ENCODE measurements around the gene TMEM9.

DNA sequence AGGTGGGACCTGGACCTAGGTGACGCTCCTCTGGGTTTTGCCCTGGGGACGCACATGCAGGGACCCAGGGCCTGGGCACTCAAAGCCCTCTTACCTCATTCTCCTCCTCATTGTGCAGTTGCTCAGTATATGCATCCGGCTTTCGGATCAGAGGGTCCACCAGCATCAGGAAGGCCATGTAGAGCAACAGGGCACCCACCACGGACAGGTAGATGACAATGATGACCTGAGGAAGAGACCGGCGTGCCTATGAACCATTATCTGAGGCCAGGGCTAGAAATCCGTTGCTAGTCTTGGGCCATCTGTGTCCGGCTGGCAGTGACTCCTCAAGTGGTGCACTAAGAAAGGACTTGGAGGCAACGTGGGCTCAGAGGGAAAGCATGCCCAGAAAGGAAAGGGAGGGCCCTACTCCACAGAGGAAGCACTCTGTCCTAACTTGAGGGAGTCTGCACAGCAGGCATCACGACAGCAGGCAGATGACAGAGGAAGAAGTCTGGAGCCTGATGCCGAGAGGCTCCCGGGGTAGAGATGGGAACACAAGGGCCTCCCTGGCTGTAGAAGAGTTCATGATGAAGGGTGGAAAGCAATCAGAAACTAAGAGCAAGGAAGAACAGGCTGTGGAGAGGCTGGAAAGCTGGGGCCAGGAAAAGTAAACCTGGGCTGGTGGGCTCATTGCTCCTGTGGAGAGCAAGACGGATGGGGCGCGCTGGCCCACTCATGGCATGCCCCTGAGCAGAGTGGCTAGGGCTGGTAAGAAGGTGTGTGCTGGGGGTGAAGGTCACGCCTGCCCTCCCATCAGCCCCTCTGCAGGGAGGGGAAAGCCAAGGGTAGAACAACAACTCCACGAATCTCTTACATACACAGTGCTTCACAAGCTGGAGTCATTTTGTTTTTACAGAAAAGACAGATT, 10.3 kb downstream of the TMEM9 start:
- no peak for TF ChIP-seq SPI1 (IDR thresholded peaks at IDR 0.05; ENCODE audit: low read depth, low read length)
- no peak for TF ChIP-seq POU2F2 (IDR thresholded peaks at IDR 0.05; ENCODE audit: low read depth, low read length)
- no peak for TF ChIP-seq POLR2A (IDR thresholded peaks at IDR 0.05; ENCODE audit: low read depth, low read length)
- TF ChIP-seq TAF1 (IDR thresholded peaks at IDR 0.05; ENCODE audit: low read depth, low read length), result no peak
